HL-60/S4 treated with retinoic acid at 250 ng/mL for 4 days and 3 days (cell line): Measurements from ENCODE around the gene ASAH2B.
"Not testable (repeated sequence)": the region's sequence is repeated elsewhere in the genome, so short reads cannot be mapped to it uniquely, and the experiment has no call there.

Experiments used
- in situ Hi-C: fragments of 300-500 bp; cut with MboI; formaldehyde crosslinking; loops from 2 replicates; pipeline ENCODE4 v1.7.0; 2022; ENCODE audit warnings: low sequenced_read_pairs

ASAH2B gene

GRCh38 chr10:50739618-50740292 lies at the start of gene ASAH2B:
ASAH2B (plus strand) TSS chr10:50739936; CDS start chr10:50745131, 5,195 bp downstream.
- in situ Hi-C loops: no loop called here

GRCh38 chr10:50697819-50698218 lies 41.9 kb upstream of the ASAH2B start:
- in situ Hi-C loops: not testable (repeated sequence)

- in situ Hi-C loops: not testable (repeated sequence)
Measured at GRCh38 chr10:50701947-50702346, 37.8 kb upstream of the ASAH2B start.

- in situ Hi-C loops: not testable (repeated sequence)
Measured at GRCh38 chr10:50702997-50703396, 36.7 kb upstream of the ASAH2B start.

GRCh38 chr10:50704436-50705079 lies 35.2 kb upstream of the ASAH2B start:
- in situ Hi-C loops: not testable (repeated sequence)

GRCh38 chr10:50706006-50706405 lies 33.7 kb upstream of the ASAH2B start:
- in situ Hi-C loops: not testable (repeated sequence)

- in situ Hi-C loops: not testable (repeated sequence)
Measured at GRCh38 chr10:50710241-50710640, 29.5 kb upstream of the ASAH2B start.

GRCh38 chr10:50723812-50724211 lies 15.9 kb upstream of the ASAH2B start:
- in situ Hi-C loops: not testable (repeated sequence)

GRCh38 chr10:50728112-50728511 lies 11.6 kb upstream of the ASAH2B start:
- in situ Hi-C loops: not testable (repeated sequence)

GRCh38 chr10:50738987-50739617 lies 634 bp upstream of the ASAH2B start:
- in situ Hi-C loops: not testable (repeated sequence)

GRCh38 chr10:50740293-50740648 lies 535 bp downstream of the ASAH2B start:
- in situ Hi-C loops: no loop called here

GRCh38 chr10:50742820-50743219 lies 3.1 kb downstream of the ASAH2B start:
- in situ Hi-C loops: not testable (repeated sequence)

GRCh38 chr10:50766774-50767513 lies 27.2 kb downstream of the ASAH2B start:
- in situ Hi-C loops: not testable (repeated sequence)

- in situ Hi-C loops: not testable (repeated sequence)
Measured at GRCh38 chr10:50772042-50772441, 32.3 kb downstream of the ASAH2B start.

- in situ Hi-C loops: not testable (repeated sequence)
Measured at GRCh38 chr10:50774868-50775267, 35.1 kb downstream of the ASAH2B start.

GRCh38 chr10:50780036-50780435 lies 40.3 kb downstream of the ASAH2B start:
- in situ Hi-C loops: not testable (repeated sequence)

GRCh38 chr10:50782017-50782416 lies 42.3 kb downstream of the ASAH2B start:
- in situ Hi-C loops: not testable (repeated sequence)

GRCh38 chr10:50787962-50788361 lies 48.2 kb downstream of the ASAH2B start:
- in situ Hi-C loops: not testable (repeated sequence)

- in situ Hi-C loops: no loop called here
Measured at GRCh38 chr10:50788951-50789945, 49.5 kb downstream of the ASAH2B start.

- in situ Hi-C loops: no loop called here
Measured at GRCh38 chr10:50794490-50794889, 54.8 kb downstream of the ASAH2B start.
